HG03280 (cell line): ENCODE data around the gene RBBP8NL.

ENCODE experiments used
- ATAC-seq: cut with Tn5 transposase; IDR thresholded peaks from one replicate; pipeline ENCODE4 v1.9.1; 2021; ENCODE audit warnings: mild to moderate bottlenecking, moderate library complexity; ENCODE audit not compliant: unreplicated experiment

Gene RBBP8NL

GRCh38 chr20:62394248-62395245 is 32.8 kb downstream of the RBBP8NL start:
- no peak for ATAC-seq

- ATAC-seq = no peak
These were observed 33.5 kb downstream of the RBBP8NL start for GRCh38 chr20:62393830-62394229.

- ATAC-seq = no peak
These were observed 34.0 kb downstream of the RBBP8NL start for GRCh38 chr20:62393335-62393665.

- no peak for ATAC-seq
These were observed 34.6 kb downstream of the RBBP8NL start for GRCh38 chr20:62392621-62393334.

GRCh38 chr20:62392077-62392418 is 35.3 kb downstream of the RBBP8NL start:
- no peak for ATAC-seq

GRCh38 chr20:62391165-62392076 is 35.9 kb downstream of the RBBP8NL start:
- ATAC-seq = no peak

GRCh38 chr20:62390317-62391164 is 36.8 kb downstream of the RBBP8NL start:
- no peak for ATAC-seq

GRCh38 chr20:62389601-62390087 is 37.7 kb downstream of the RBBP8NL start:
- ATAC-seq = no peak

GRCh38 chr20:62388839-62389600 is 38.3 kb downstream of the RBBP8NL start:
- ATAC-seq = no peak

- ATAC-seq = no peak
These were observed 39.3 kb downstream of the RBBP8NL start for GRCh38 chr20:62387933-62388635.

- ATAC-seq = no peak
These were observed 40.0 kb downstream of the RBBP8NL start for GRCh38 chr20:62387219-62387913.

- peak; percentile 83 for ATAC-seq
These were observed 40.7 kb downstream of the RBBP8NL start, which contains the start of gene RPS21 for GRCh38 chr20:62386383-62387218. Gene RPS21 (plus strand): TSS chr20:62387103. CDS start chr20:62387339, 236 bp downstream.

- ATAC-seq = no peak
These were observed 44.8 kb downstream of the RBBP8NL start for GRCh38 chr20:62382306-62383198.

- no peak for ATAC-seq
These were observed 45.5 kb downstream of the RBBP8NL start for GRCh38 chr20:62381842-62382241.

GRCh38 chr20:62381202-62381797 is 46.0 kb downstream of the RBBP8NL start:
- ATAC-seq = no peak

- ATAC-seq = no peak
These were observed 49.1 kb downstream of the RBBP8NL start for GRCh38 chr20:62378215-62378614.
